CD4-positive, alpha-beta T cell treated with Interferon gamma for 1 hour (primary cell): ENCODE results near the gene ATP11B.
"Not testable (repeated sequence)": the region's sequence is repeated elsewhere in the genome, so short reads cannot be mapped to it uniquely, and the experiment has no call there.

Experiments used
- DNase-seq: peaks from one replicate; pipeline ENCODE4 v3.0.0-alpha.2; 2020

ATP11B gene

DNA sequence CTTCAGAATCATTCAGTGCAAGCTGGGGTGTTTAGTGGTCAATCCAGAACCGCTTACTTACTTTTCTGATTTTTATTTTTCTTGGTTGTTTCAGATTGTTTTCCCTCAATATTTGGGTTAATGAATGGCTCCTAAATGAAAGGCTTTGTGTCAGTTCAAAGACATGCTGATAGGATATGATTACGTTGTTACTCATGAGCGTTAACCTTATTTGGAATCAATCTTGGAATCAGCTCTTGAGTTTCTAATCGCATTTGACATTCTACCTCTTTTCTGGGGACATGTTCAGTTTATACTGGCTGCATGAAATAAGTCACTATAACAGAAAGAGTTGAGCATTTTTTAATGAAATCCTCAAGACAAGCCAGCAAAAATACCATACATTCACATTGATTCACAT lies 50.2 kb downstream of the ATP11B start:
- DNase-seq: no peak

DNA sequence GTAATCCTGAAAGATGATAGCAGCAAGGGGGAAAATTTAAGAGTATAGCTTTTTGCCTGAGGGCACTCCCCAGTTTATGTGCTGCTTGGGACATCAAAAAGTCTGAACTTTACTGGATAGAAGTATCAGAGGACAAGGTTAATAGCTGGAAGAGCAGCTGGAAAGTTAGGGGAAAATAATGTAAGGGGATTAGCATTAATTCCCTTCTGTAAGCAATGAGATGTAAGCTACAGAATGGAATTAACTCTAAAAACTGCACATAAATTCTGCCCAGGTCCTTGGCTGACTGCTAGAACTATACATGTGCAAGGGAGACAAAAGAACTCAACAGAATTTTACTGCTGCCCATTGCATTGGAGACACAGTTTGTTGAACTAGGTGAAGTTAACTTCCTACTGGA lies 55.6 kb downstream of the ATP11B start:
- DNase-seq: no peak

DNA sequence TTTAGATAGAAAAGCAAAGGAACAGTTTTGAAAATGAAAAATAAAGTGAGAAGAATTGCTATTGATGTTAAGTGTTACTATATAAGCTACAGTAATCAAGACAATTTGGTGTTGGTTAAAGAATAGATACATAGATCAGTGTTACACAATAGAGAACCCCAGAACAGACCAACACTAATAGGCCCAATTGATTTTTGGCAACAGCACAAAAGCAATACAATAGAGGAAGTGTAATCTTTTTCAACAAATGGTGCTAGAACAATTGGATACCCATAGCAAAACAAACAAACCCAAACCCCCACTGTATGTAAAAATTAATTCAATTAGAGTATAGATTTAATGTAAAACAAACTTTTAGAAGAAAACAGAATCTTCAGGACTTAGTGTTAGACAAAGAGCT lies 61.8 kb downstream of the ATP11B start:
- DNase-seq: no peak

DNA sequence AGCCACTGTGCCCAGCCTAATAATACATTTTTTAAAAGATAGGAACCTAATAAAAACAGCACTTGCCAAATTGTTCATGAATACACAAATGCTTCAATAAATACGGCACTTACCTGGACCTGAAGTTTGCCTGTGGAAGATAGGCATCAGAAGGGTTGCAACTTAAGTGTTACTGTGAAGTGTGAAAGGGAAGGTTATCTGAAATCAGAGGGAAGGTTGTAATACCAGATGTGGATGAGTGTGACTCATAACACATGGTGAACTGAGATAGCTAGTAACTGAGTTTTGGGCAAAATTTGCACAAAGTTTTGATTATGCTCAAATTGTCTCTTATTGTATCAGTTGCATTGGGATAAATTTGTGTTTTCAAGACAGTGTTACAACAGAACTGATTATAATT lies 68.0 kb downstream of the ATP11B start:
- DNase-seq: no peak

DNA sequence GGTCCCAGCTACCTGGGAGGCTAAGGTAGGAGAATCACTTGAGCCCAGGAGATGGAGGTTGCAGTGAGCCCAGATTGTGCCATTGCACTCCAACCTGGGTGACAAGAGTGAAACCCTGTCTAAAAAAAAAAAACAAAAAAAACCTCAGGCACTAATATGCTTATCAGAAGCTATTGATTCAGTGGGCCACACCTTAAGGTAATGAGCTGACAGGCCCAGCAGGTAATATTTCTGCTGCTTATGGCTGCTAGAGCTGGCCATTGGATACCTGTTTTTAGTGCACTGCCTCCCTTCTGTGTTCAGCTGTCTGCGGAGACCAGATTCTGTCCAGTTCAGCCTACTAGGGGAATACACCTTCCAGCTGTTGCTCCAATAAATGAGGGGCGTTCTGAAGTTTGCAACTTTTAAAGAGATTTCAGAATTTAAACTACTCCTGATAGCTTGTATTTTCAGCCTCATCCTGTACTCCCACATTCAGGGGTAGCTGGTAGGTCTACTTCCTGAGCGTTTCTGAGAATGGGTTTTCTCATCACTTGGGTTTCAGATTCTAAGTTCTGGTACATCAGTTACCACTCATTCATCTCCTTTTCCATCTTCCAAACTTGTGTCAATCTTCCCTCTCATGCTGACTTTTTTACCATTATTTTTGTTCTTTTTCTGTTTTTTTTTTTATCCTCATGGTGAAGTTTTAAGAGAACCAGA lies 69.0 kb downstream of the ATP11B start:
- no peak for DNase-seq

DNA sequence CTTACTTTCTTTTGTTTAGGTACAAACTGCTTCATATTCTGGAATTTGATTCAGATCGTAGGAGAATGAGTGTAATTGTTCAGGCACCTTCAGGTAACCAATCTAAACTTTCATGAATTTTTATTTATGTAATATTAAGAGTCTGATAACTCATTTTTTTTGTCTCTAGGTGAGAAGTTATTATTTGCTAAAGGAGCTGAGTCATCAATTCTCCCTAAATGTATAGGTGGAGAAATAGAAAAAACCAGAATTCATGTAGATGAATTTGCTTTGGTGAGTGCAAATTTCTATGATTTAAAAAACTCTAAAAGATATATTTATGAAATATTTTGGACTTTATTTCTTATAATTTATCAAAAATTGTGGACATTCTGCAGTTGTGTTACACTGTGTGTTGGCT lies 75.8 kb downstream of the ATP11B start:
- DNase-seq: no peak

DNA sequence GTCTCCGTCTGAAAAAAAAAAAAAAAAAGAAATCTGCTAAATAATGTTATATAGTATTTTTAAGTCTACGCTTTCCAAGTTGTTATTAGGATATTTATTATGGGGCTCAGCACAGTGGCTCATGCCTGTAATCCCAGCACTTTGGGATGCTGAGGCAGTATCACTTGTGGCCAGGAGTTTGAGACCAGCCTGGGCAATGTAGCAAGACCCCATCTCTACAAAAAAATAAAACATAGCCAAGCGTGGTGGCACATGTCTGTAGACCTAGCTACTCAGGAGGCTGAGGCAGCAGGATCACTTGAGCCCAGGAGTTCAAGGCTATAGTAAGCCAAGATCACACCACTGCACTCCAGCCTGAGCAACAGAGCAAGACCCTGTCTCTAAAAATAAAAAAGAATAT lies 77.6 kb downstream of the ATP11B start:
- DNase-seq: not testable (repeated sequence)

DNA sequence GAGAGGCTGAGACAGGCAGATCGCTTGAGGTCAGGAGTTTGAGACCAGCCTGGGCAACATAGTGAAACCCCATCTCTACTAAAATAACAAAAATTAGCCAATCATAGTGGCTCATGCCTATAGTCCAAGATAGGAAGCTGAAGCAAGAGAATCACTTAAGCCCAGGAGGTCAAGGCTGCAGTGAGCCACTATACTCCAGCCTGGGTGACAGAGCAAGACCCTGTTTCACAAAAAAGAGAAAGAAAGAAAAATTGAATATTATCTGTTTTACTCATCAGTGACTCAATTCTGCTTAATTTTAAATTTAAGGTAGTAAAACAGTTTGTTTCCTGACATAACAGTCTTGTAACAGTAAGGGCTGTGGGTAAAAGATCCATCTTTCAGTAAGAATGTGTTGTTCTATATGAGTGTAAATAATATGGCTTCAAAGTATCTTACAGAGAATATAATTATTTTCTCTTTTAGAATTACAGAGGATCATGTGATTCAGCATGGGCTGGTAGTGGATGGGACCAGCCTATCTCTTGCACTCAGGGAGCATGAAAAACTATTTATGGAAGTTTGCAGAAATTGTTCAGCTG lies 85.8 kb downstream of the ATP11B start:
- no peak for DNase-seq

DNA sequence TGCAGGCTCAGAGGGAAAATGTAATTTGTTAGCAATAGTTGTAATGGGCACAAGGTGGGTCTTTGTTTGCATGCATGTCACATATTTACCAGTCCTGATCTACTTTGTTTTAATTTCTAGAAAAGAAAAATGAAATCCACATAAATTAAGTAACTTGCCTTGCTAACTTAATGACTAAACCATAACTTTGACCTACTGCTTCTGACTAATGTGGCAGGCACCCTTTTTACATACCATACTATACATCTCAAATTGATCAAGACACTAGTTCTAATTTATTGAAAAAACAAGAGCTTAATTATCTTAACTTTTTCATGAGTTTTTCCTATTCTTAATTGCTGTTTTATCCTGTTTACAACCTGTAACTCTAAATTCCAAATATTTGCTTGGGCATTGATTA lies 93.2 kb downstream of the ATP11B start:
- no peak for DNase-seq

DNA sequence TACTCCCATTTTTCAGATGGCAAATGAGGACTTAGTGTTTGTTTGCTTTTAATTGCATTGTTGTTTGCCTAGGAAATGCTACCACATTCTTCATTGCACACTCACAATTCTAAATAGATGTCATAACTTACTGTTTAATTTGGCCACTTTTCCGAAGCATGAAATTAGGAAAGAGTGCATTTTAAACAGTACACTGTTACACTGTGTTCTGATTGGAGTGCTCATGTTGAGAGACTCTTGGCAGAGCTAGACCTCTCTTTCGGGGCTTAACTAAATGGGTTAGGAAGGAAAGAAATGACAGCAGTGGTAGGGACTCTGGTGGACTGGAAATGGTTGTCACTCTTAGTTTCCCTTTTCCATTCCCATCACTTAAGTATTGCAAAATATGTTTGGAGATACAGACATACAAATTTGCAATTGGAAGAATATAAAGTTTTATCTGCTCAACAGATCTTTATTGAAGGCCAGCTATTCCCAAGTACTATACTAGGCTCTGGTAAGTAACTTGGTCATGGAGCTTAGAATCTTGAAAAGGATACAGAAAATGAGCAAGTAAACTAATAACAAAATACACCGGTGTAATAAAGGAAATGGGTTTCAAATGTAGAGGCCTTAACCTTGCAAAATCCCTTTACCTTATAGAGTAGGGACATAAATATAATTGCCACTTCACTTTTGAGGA lies 96.8 kb downstream of the ATP11B start:
- no peak for DNase-seq

DNA sequence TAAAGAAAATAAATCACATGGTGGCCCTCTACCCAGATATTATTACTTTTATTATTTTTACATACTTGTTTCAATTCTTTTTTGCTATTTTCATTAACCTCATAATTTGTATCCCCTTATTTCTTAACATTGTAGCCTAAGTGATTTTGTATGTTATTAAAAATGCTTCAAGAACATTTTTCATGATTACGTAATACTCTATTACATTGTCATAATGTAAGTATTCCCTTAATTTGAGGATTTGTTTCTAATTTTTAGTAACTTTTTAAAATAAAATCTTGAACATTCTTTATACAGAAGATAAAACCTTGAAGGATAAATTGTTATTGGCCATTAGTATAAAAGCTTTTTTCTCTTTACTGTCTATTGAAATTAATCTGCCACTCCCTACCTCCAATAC lies 98.1 kb downstream of the ATP11B start:
- DNase-seq: no peak

DNA sequence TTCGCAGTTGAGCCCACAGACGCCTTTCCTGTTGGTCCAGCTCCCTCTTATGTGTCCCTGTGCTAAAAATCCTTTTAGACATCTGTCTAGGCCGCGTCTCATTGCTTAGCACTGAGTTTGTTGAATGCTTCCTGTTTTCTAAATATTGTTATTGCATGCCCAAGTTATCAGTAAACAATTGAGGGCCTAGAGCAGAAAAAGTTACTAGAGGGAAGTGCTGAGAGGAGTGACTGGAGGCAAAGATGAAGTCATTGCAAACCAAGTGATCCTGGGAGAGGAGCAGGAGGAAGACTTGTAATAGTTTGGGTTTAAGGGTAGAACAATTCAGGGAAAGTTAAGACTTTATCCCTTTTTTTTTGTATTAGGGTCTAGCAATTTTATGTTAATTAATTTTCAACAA lies 98.9 kb downstream of the ATP11B start:
- no peak for DNase-seq

DNA sequence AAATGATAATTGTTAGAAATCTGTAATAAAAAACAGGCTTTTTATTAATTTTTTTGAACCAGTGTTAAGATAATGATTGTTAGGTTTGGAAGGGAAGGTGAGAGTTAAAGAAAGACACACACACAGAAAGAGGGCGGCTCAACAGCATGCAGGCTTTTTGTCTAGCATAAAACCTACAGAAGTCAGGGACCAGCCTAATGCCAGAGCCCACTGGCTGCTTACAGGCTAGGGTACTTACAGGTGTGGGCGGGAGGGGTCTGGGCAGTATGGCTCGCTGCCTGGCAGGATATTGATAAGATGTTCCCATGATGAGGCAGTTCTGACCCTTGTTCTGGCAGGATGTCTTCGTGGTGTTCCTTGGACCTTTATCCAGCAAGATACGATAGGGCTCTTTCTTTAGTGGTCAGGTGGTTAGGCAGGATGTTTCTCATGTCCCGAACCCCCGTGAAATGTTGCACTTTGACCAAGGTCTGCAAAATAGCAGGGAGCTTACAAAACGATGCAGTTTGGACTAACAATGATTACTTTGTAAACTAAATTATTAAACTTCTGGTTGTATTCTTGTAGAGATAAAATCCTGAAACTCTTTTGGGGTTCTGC lies 102.3 kb downstream of the ATP11B start:
- no peak for DNase-seq

DNA sequence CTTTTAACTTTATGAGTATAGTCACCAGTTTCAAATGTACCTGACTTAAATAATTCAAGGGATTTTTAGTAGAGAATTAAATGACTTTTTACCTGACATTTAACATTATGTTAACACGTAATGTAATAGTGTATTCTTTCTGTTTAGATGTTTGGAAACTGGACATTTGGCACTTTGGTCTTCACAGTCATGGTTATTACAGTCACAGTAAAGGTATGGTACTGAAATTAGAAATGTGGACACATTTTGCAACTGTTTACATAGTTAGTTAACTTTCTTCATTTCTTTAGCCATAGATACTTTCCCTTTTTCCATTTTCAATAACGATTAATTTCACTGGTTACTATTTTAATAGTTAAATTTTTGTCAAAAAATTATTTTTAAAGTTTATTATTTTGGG lies 103.2 kb downstream of the ATP11B start:
- DNase-seq: no peak

DNA sequence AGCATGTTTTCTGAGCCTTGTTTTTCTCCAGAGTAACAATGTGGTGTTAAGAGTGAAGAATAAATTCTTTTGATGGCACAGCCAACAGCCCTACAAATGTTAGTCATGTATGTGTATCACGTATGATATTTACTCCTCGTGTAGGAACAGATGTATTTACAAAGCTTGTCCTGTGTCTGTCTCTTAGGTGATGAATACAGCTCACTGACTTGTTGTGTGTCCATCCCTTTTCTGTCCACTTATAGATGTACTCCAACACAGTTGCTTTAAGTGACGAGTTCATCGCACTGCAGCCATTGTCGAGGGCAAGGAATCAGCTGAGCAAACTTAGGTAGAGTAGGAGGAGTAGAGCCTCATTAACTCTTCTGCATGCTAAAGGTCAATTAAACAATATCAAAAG lies 108.9 kb downstream of the ATP11B start:
- no peak for DNase-seq

DNA sequence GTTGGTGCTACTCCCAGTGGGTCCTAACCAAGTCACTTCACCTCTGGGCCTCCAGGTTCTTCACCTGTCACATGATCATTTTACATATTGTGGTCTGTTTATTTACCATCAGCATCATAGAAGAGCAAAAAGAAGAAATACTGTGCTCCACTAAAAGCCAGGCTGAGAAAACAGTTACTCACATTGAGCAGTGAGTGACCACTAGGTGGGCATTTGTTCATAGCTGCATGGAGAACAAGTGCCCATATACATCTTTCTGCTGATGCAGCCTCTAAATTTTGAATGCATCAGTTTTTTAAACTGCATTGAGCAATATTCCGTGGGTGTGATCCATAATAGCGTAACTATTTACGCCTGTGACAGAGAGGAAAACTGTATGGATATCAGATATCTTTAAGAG lies 110.9 kb downstream of the ATP11B start:
- no peak for DNase-seq

DNA sequence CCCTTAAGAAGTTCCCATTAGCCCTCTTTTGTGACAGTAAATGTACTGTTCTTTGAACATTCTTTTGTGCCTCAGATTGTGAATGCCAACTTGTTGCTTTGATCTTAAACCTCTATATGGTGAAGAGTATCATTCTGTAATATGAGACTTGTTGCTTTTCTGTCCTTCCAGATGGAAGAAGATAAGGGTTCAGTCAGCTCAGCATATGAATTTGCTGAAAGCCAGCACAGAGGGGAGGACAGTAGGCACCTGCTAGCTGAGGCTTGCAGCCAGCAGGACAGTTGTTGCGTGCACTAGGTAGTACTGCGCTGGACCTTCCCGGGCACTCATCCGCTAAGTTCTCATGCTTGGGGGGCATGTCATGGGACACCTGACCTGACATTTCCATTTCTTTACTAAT lies 112.3 kb downstream of the ATP11B start:
- DNase-seq: no peak

DNA sequence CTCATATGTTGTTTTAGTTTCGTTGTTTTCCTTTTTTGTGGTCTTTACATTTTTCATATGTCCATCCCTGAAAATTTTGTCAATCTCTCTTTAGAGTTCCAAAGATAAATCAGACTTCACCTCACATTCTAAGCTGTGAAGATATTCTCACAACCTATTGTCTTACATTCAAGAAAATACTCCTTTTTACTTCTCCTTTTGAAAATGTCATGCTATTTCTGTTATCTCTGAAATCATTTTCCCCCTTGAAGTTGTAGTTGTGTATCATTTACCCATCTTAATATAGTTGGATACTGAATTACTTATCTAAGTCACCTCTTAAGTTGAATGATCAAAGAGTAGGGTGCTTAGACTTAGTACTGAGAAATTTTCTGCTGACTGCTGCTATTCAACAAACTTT lies 112.7 kb downstream of the ATP11B start:
- no peak for DNase-seq

DNA sequence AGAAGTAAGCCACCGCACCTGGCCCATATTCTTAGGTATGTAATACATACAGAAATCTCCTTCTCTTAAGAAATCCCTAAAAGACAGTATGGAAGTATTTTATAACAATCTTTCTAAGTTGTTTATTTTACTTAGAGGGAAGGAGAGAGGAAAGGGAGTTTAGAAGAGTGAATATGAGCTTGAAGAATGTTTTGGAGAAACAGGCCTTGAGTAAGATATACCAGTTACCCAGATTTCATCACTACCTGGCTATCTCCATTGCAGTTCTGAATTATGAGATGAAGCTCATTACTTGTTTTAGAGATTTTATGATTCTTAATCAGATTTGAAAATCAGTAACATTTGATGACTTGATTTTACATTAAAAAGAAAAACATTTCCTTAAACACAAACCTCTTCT lies 115.2 kb downstream of the ATP11B start:
- DNase-seq: no peak

DNA sequence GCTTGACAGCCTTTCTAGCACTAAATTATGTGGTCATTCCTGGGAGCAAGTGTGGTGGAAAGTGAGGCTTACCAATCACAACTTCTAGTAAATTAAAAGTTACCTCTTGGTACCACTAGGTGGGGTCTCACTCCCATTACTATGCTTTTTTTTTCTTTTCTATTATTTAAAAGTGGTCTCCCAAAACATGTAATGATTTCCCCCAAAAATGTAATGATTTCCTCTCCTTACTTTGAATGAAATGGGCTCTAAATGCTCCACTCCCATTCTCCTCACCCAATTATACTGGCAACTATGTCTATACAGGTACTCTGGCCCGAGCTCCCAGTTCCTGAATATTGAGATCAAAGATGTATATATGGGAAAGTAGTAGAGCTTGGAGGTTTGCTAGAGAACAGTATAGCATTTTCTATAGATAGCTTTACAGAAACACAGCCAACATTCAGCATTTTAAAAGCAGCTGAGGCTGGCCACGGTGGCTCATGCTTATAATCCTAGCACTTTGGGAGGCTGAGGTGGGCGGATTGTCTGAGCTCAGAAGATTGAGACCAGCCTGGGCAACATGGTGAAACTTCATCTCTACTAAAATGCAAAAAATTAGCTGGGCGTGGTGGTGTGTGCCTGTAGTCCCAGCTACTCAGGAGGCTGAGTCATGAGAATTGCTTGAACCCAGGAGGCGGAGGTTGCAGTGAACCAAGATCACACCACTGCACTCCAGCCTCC lies 116.2 kb downstream of the ATP11B start:
- no peak for DNase-seq

DNA sequence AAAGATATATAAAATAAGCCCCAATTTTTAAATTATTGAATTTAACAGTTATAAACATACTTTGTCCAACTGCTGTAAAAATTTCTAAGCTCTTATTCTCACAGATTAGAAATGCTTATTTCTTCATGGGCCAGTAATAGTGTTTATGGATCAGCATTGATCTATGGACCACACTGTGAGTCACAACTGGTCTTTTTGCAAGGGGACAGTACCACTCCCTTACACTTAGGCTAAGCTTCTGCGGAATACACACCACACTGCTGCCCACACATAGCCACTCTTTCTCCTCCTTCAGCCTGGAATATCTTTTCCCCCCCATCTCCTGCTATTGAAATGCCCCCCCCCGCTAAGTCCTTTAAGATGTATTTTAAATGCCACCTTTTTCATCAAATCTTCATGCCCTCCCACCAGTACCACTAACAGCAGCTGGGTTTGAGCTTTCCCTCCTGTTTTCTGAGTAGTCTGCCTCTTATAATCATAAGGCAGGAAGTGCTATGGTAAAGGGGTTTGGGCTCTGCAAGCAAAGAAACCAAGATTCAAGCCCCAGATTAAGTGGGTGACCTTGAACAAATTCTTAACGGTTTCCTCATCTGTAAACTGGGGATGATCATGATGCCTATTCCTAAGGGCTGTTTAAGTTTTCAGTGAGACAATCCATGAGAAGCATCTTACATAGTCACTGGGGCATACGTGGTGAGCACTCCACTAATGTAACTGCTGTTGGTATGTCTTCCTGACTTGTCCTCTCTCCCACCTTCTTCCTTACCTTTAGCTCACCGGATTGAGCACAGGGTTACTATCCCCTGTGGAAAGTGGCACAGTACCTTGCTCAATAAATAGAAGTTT lies 117.9 kb downstream of the ATP11B start:
- no peak for DNase-seq

DNA sequence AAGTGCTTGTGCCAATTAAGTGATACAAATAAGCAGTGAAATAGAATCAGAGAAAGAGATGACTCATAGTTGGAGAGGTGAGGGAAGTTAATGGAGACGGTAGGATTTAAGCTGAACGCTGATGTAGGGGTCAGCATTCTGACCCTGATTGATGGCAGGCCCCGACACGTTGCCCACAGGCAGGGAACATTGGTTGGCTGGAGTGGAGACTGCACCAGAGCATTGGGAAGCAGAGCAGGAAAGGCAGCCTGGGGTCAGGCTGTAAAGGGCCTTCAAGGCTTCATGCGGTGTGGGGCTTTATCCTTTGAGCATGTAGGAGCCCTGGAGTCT lies 118.4 kb downstream of the ATP11B start:
- no peak for DNase-seq

DNA sequence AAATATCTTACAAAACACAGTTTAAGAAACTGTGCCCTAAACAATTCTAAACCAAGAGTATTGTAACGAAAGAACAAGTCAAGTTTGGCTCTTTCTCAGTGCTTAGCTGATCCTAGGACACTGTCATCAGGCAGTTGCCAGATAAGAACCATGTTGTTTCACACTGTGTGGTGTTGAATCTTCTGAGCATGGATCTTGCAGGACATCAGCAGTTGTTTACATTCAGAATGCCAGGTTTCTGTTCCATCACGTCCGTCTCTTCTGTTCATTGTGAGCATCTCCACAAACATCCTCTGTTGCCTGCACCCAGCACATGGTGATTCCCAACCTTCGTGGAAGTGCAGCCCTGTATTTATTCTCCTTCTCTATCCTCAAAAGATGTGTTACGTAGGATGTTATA lies 119.2 kb downstream of the ATP11B start:
- no peak for DNase-seq
